GM11168 (cell line): ENCODE results near the gene C15orf40.

Experiments
- in situ Hi-C: fragments of 300-500 bp; cut with MboI; formaldehyde crosslinking; loops from one replicate; pipeline ENCODE4 v1.12.0; 2022; ENCODE audit warnings: low sequenced_read_pairs; ENCODE audit not compliant: unreplicated experiment

C15orf40 gene

GRCh38 chr15:82999426-82999825 lies 12.0 kb downstream of the C15orf40 start:
- in situ Hi-C loops, result no loop called here

GRCh38 chr15:82995938-82996337 lies 15.5 kb downstream of the C15orf40 start:
- in situ Hi-C loops, result no loop called here

- in situ Hi-C loops, result no loop called here
Measured at GRCh38 chr15:82995076-82995475, 16.4 kb downstream of the C15orf40 start.

GRCh38 chr15:82993144-82993543 lies 18.3 kb downstream of the C15orf40 start:
- in situ Hi-C loops, result no loop called here

GRCh38 chr15:82992436-82992998 lies 18.9 kb downstream of the C15orf40 start:
- in situ Hi-C loops, result no loop called here

- in situ Hi-C loops, result no loop called here
Measured at GRCh38 chr15:82986442-82986780, 25.0 kb downstream of the C15orf40 start.

- in situ Hi-C loops, result no loop called here
Measured at GRCh38 chr15:82985688-82986441, 25.6 kb downstream of the C15orf40 start, which contains the start of gene RAMAC. TSS of gene RAMAC (plus strand) at chr15:82986210. CDS start at chr15:82989019, 2,809 bp downstream.

- in situ Hi-C loops, result no loop called here
Measured at GRCh38 chr15:82980981-82981380, 30.5 kb downstream of the C15orf40 start.

GRCh38 chr15:82979726-82980125 lies 31.7 kb downstream of the C15orf40 start:
- in situ Hi-C loops, result loop anchor here (10.0 kb wide), 1 partner anchor 125 kb away; no protein-coding TSS in a partner anchor

GRCh38 chr15:82978438-82978837 lies 33.0 kb downstream of the C15orf40 start:
- in situ Hi-C loops, result loop anchor here (10.0 kb wide), 1 partner anchor 124 kb away; no protein-coding TSS in a partner anchor

- in situ Hi-C loops, result loop anchor here (10.0 kb wide), 1 partner anchor 122 kb away; no protein-coding TSS in a partner anchor
Measured at GRCh38 chr15:82977076-82977475, 34.4 kb downstream of the C15orf40 start.

GRCh38 chr15:82972990-82973389 lies 38.4 kb downstream of the C15orf40 start:
- in situ Hi-C loops, result loop anchor here (10.0 kb wide), 1 partner anchor 118 kb away; no protein-coding TSS in a partner anchor

- in situ Hi-C loops, result loop anchor here (10.0 kb wide), 1 partner anchor 117 kb away; no protein-coding TSS in a partner anchor
Measured at GRCh38 chr15:82971218-82971984, 40.0 kb downstream of the C15orf40 start.

- in situ Hi-C loops, result loop anchor here (10.0 kb wide), 1 partner anchor 116 kb away; no protein-coding TSS in a partner anchor
Measured at GRCh38 chr15:82970696-82971095, 40.7 kb downstream of the C15orf40 start.

- in situ Hi-C loops, result loop anchor here (10.0 kb wide), 1 partner anchor 115 kb away; no protein-coding TSS in a partner anchor
Measured at GRCh38 chr15:82970078-82970686, 41.3 kb downstream of the C15orf40 start.

- in situ Hi-C loops, result no loop called here
Measured at GRCh38 chr15:82969353-82969752, 42.1 kb downstream of the C15orf40 start.

- in situ Hi-C loops, result no loop called here
Measured at GRCh38 chr15:82968066-82968465, 43.4 kb downstream of the C15orf40 start.

GRCh38 chr15:82966671-82967071 lies 44.8 kb downstream of the C15orf40 start:
- in situ Hi-C loops, result no loop called here

GRCh38 chr15:82964890-82965289 lies 46.5 kb downstream of the C15orf40 start:
- in situ Hi-C loops, result no loop called here
